GM12865 (cell line): ENCODE data around the gene MNAT1.
A peak's percentile ranks its signal among the peaks of the same experiment; 100 is the strongest.

Experiments used
- DNase-seq: peaks from one replicate; pipeline ENCODE4 v3.0.0; 2010; ENCODE audit warnings: low read depth
- H3K4me3 ChIP-seq: 2 replicates; pipeline ENCODE4 v1.5.1; 2011; ENCODE audit warnings: mild to moderate bottlenecking, low read depth, low read length, control low read depth
- TF ChIP-seq, protein P1 (sequence below): IDR thresholded peaks from 2 replicates; pipeline ENCODE4 v1.5.1; 2011; ENCODE audit warnings: low read length, control low read depth, low read depth, inconsistent platforms; ENCODE audit not compliant: insufficient read depth; ENCODE audit errors: missing control alignments

Gene MNAT1

GRCh38 chr14:60707858-60708257, 26.7 kb upstream of the MNAT1 start:
- no peak for DNase-seq
- TF ChIP-seq, protein P1, sequence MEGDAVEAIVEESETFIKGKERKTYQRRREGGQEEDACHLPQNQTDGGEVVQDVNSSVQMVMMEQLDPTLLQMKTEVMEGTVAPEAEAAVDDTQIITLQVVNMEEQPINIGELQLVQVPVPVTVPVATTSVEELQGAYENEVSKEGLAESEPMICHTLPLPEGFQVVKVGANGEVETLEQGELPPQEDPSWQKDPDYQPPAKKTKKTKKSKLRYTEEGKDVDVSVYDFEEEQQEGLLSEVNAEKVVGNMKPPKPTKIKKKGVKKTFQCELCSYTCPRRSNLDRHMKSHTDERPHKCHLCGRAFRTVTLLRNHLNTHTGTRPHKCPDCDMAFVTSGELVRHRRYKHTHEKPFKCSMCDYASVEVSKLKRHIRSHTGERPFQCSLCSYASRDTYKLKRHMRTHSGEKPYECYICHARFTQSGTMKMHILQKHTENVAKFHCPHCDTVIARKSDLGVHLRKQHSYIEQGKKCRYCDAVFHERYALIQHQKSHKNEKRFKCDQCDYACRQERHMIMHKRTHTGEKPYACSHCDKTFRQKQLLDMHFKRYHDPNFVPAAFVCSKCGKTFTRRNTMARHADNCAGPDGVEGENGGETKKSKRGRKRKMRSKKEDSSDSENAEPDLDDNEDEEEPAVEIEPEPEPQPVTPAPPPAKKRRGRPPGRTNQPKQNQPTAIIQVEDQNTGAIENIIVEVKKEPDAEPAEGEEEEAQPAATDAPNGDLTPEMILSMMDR: no peak
- H3K4me3 ChIP-seq: no peak overlapping the region

- TF ChIP-seq, protein P1: no peak
Observed at GRCh38 chr14:60710494-60710893, 24.1 kb upstream of the MNAT1 start.

GRCh38 chr14:60713513-60713912, 21.0 kb upstream of the MNAT1 start:
- no peak overlapping the region for H3K4me3 ChIP-seq
- no peak for DNase-seq
- TF ChIP-seq, protein P1: no peak

More at GRCh38 chr14:60710494-60710893, 24.1 kb upstream of the MNAT1 start:
- DNase-seq: no peak
- H3K4me3 ChIP-seq: no peak overlapping the region

DNA sequence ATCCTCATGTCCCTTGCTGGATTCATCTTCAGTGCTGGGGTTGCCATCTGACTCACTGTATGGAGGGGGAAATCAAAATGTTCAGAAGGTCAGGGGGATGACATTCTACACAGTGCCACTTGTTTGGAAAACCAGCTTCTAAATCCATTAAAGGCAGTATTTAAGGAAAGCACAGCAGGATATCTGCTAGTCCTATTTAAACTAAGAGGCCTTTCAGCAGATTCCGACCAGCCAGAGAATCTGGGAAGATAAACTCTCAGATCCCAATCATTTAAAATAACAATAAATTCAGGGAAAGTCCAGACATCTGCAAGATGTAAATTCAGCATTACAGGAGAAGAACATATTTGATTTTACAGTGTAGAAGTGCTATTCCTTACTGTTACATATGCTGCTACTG, 14.2 kb upstream of the MNAT1 start:
- no peak overlapping the region for H3K4me3 ChIP-seq
- DNase-seq: no peak
- TF ChIP-seq, protein P1: no peak

GRCh38 chr14:60720962-60721325, 13.6 kb upstream of the MNAT1 start:
- TF ChIP-seq, protein P1: no peak
- DNase-seq: no peak
- H3K4me3 ChIP-seq: no peak overlapping the region

GRCh38 chr14:60721326-60722106, 13.0 kb upstream of the MNAT1 start:
- DNase-seq: peak; percentile 4
- H3K4me3 ChIP-seq: peak overlapping the region; percentile 72
- TF ChIP-seq, protein P1: no peak

GRCh38 chr14:60722107-60722356, 12.5 kb upstream of the MNAT1 start:
- peak overlapping the region; percentile 72 for H3K4me3 ChIP-seq
- no peak for DNase-seq
- TF ChIP-seq, protein P1: no peak
